Liver (tissue), 9 donors: ENCODE data around the gene JAKMIP1. TPM values are rescaled to one million over a fixed set of nuclear protein-coding genes. Genes with fewer than 3 reads are reported as not detected.

ENCODE experiments used
- DNase-seq: peaks from one replicate; pipeline ENCODE4 v3.0.0-alpha.2; 2017; ENCODE audit warnings: low spot score
- H3K27ac ChIP-seq, 2 donors: one replicate each; pipeline ENCODE4 v1.7.0; 2013; ENCODE audit warnings: inconsistent platforms in 2 of 2, low read length in 2 of 2, control low read depth in 1 of 2, low read depth in 1 of 2, mild to moderate bottlenecking in 1 of 2
- H3K27me3 ChIP-seq, 4 donors: one replicate each; pipeline versions ENCODE4 v1.6.1 to v1.7.0; 2013; ENCODE audit warnings: low read length in 3 of 4, inconsistent platforms in 1 of 4, mild to moderate bottlenecking in 1 of 4, moderate library complexity in 1 of 4; ENCODE audit not compliant: control insufficient read depth in 4 of 4, insufficient read depth in 4 of 4
- H3K36me3 ChIP-seq, 4 donors: one replicate each; pipeline versions ENCODE4 v1.6.1 to v1.7.0; 2013; ENCODE audit warnings: low read length in 3 of 4, mild to moderate bottlenecking in 3 of 4, low read depth in 1 of 4, moderate library complexity in 1 of 4; ENCODE audit not compliant: control insufficient read depth in 4 of 4, insufficient read depth in 3 of 4
- H3K4me1 ChIP-seq, 4 donors: one replicate each; pipeline versions ENCODE4 v1.6.1 to v1.7.0; 2013; ENCODE audit warnings: low read length in 3 of 4, mild to moderate bottlenecking in 3 of 4, moderate library complexity in 1 of 4; ENCODE audit not compliant: control insufficient read depth in 4 of 4, insufficient read depth in 4 of 4
- H3K4me3 ChIP-seq, 3 donors: one replicate each; pipeline versions ENCODE4 v1.6.1 to v1.7.0; 2013; ENCODE audit warnings: low read length in 3 of 3, control low read depth in 1 of 3, low read depth in 1 of 3, mild to moderate bottlenecking in 1 of 3
- H3K9ac ChIP-seq, 2 donors: one replicate each; pipeline ENCODE4 v1.7.0; 2013; ENCODE audit warnings: low read length in 2 of 2, mild to moderate bottlenecking in 2 of 2, moderate library complexity in 2 of 2, control low read depth in 1 of 2, low read depth in 1 of 2
- H3K9me3 ChIP-seq, 4 donors: one replicate each; pipeline versions ENCODE4 v1.6.1 to v1.7.0; 2013; ENCODE audit warnings: low read length in 3 of 4; ENCODE audit not compliant: control insufficient read depth in 4 of 4
- EGR1 ChIP-seq, 2 donors: IDR thresholded peaks; 2 replicates each; pipeline ENCODE4 v1.6.1; 2016 to 2018; ENCODE audit warnings: antibody characterized with exemption in 2 of 2, low read depth in 2 of 2
- FOXA1 ChIP-seq: IDR thresholded peaks from 2 replicates; pipeline ENCODE4 v1.6.1; 2016; ENCODE audit warnings: antibody characterized with exemption
- GABPA ChIP-seq, 2 donors: IDR thresholded peaks in 1 of 2; conservative IDR thresholded peaks in 1 of 2; 2 replicates each; pipeline ENCODE4 v1.6.1; 2016; ENCODE audit warnings: antibody characterized with exemption in 2 of 2, mild to moderate bottlenecking in 1 of 2, moderate library complexity in 1 of 2
- HNF4G ChIP-seq: IDR thresholded peaks from 2 replicates; pipeline ENCODE4 v1.6.1; 2016; ENCODE audit warnings: antibody characterized with exemption
- JUND ChIP-seq, 2 donors: IDR thresholded peaks; 2 replicates each; pipeline ENCODE4 v1.6.1; 2016; ENCODE audit warnings: antibody characterized with exemption in 2 of 2
- NR2F2 ChIP-seq: IDR thresholded peaks from 2 replicates; pipeline ENCODE4 v1.6.1; 2016; ENCODE audit warnings: antibody characterized with exemption
- RAD21 ChIP-seq, 2 donors: IDR thresholded peaks; 2 replicates each; pipeline ENCODE4 v1.6.1; 2016; ENCODE audit warnings: antibody characterized with exemption in 2 of 2, mild to moderate bottlenecking in 2 of 2
- TAF1 ChIP-seq: conservative IDR thresholded peaks from 2 replicates; pipeline ENCODE4 v1.6.1; 2016; ENCODE audit warnings: antibody characterized with exemption, mild to moderate bottlenecking
- YY1 ChIP-seq: IDR thresholded peaks from 2 replicates; pipeline ENCODE4 v1.6.1; 2016; ENCODE audit warnings: antibody characterized with exemption, mild to moderate bottlenecking
- WGBS: extraction: QIAGEN DNeasy Blood & Tissue Kit; methylation state at CpG from one replicate; pipeline ENCODE4 v1.1.7; 2013; 5-methylcytosine and 5-hydroxymethylcytosine counted together
- polyA plus RNA-seq, 2 donors: library from polyadenylated mRNA; stranded (reverse) in 1 of 2; unstranded in 1 of 2; fragments of 200-250 nt in 1 of 2; fragments of >200 nt in 1 of 2; fragmentation: Nextera tagmentation in 1 of 2; extraction: Ambion mirVana in 1 of 2; gene quantifications; one replicate each; pipeline versions ENCODE4 v1.2.1 to v1.2.3, GENCODE V29; 2013 to 2015
- total RNA-seq, 2 donors: library from RNA; depleted of rRNA; stranded (reverse); fragments of >200 nt; gene quantifications; one replicate each; pipeline ENCODE4 v1.2.3, GENCODE V29; 2014
- TF ChIP-seq, protein P1 (sequence below): IDR thresholded peaks from 2 replicates; pipeline ENCODE4 v1.6.1; 2016; ENCODE audit warnings: antibody characterized with exemption
- TF ChIP-seq, protein P2 (sequence below): IDR thresholded peaks from 2 replicates; pipeline ENCODE4 v1.6.1; 2016; ENCODE audit warnings: antibody characterized with exemption, mild to moderate bottlenecking
- TF ChIP-seq, protein P3 (sequence below): IDR thresholded peaks from 2 replicates; pipeline ENCODE4 v1.6.1; 2016; ENCODE audit warnings: antibody characterized with exemption
- TF ChIP-seq, protein P4 (sequence below): fragments of 150-350 bp; IDR thresholded peaks from 2 replicates; pipeline ENCODE4 v1.5.1; 2017; ENCODE audit warnings: improper control_type of control experiment, low read depth, low read length; ENCODE audit not compliant: missing input control
- donor health status: healthy.
- donor health status: healthy.
- donor health status: healthy.
- donor health status: healthy.
- donor health status: healthy.

The JAKMIP1 gene
- total and polyA plus RNA-seq, 4 donors, result 0.08 to 0.50 TPM; not detected in 2

DNA sequence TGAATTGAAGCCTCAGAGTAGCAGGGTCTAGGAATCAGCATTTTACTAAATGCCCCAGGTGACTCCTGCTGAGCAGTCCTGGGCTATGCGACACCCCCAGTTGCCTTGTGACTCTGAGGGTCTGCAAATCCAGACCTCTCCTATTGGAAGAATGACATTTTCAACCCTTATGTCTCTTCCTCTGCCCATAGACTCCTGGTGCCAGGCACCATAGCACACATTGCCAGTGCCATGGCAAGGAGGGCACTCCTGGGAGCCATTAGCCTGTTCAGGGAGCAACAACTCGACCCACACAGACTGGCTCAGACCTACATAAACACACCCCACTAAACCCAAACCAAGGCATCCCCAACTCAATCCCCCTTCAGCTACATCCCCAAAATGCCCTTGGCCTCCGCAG lies 3.7 kb upstream of the JAKMIP1 start:
- no peaks in the 10 kb centered on the region for H3K36me3 ChIP-seq
- no peak overlapping the region for H3K9ac ChIP-seq
- H3K4me1 ChIP-seq, result peaks cover 3 to 13% (median 7%) of the 10 kb centered on the region in 4 donors
- DNase-seq, result no peak
- WGBS, result 79% methylated on average over 3 of the region's 3 CpGs
- H3K4me3 ChIP-seq, result no peak overlapping the region
- TF ChIP-seq JUND (IDR thresholded peaks at IDR 0.05) (no peak), HNF4G (no peak), YY1 (no peak)
- H3K27ac ChIP-seq, result no peak overlapping the region
- H3K27me3 ChIP-seq, result peaks cover 0 to 19% (median 9%) of the 10 kb centered on the region in 4 donors
- peaks cover 0 to 4% (median 3%) of the 10 kb centered on the region in 4 donors for H3K9me3 ChIP-seq

DNA sequence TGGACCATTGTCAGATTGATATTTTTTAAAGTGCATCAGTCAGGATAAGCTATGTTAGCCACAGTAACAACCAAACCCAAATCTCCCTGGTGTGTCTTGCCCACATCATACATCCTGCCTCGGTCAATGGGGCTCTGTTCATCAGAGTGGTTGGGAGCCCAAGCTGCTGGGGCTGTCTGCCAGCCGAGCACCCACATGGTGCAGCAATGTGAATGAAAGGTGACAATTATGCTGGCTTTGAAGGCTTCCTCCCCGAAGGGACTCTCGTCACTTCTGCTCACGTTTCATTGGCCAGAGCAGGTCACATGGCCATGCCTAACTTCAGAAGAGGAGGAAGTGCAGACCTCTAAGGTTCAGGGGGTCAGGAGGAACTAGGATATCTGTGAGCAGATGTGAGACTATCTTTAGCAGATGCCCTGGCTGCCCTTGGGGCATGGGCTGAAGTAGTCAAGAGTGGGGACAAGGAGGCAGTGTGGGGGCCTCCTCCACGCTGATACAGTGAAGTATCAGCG lies 1.3 kb upstream of the JAKMIP1 start:
- H3K36me3 ChIP-seq, result no peaks in the 10 kb centered on the region
- DNase-seq, result no peak
- 75% methylated on average over 7 of the region's 7 CpGs for WGBS

DNA sequence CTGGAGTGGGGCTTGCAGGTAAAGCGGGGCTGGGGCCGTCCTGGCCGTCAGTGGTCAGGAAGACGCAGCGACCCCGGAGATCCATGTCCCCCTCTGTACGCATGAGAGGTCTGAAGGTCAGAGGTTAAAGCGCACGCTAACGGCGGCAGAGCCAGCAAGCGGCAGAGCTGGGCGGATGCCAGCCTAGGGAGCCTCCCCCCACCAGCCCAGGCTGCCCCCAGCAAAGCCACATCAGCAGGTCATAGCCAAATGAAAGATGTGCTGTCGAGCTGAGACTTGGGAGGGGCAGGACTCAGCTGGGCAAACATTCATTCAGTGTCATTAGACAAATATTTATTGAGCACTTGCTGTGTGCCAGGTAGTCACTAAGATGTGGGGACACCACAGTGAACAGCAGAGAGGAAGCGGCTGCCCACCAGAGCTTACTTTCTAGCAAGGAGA lies 593 bp upstream of the JAKMIP1 start:
- no peaks in the 10 kb centered on the region for H3K36me3 ChIP-seq
- no peak for DNase-seq
- H3K27me3 ChIP-seq, result peaks cover 4 to 26% (median 15%) of the 10 kb centered on the region in 4 donors
- TF ChIP-seq NR2F2 (no peak), JUND (IDR thresholded peaks at IDR 0.05) (no peak)
- TF ChIP-seq, protein P1, sequence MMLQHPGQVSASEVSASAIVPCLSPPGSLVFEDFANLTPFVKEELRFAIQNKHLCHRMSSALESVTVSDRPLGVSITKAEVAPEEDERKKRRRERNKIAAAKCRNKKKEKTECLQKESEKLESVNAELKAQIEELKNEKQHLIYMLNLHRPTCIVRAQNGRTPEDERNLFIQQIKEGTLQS, result no peak
- TF ChIP-seq, protein P2, sequence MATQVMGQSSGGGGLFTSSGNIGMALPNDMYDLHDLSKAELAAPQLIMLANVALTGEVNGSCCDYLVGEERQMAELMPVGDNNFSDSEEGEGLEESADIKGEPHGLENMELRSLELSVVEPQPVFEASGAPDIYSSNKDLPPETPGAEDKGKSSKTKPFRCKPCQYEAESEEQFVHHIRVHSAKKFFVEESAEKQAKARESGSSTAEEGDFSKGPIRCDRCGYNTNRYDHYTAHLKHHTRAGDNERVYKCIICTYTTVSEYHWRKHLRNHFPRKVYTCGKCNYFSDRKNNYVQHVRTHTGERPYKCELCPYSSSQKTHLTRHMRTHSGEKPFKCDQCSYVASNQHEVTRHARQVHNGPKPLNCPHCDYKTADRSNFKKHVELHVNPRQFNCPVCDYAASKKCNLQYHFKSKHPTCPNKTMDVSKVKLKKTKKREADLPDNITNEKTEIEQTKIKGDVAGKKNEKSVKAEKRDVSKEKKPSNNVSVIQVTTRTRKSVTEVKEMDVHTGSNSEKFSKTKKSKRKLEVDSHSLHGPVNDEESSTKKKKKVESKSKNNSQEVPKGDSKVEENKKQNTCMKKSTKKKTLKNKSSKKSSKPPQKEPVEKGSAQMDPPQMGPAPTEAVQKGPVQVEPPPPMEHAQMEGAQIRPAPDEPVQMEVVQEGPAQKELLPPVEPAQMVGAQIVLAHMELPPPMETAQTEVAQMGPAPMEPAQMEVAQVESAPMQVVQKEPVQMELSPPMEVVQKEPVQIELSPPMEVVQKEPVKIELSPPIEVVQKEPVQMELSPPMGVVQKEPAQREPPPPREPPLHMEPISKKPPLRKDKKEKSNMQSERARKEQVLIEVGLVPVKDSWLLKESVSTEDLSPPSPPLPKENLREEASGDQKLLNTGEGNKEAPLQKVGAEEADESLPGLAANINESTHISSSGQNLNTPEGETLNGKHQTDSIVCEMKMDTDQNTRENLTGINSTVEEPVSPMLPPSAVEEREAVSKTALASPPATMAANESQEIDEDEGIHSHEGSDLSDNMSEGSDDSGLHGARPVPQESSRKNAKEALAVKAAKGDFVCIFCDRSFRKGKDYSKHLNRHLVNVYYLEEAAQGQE, result no peak
- H3K4me1 ChIP-seq, result peaks cover 3 to 13% (median 7%) of the 10 kb centered on the region in 4 donors
- no peak overlapping the region for H3K27ac ChIP-seq
- peak overlapping the region in 1 of 3 donors; percentile 62 for H3K4me3 ChIP-seq
- H3K9me3 ChIP-seq, result peaks cover 0 to 4% (median 3%) of the 10 kb centered on the region in 4 donors
- 12% methylated on average over 15 of the region's 15 CpGs for WGBS
- H3K9ac ChIP-seq, result no peak overlapping the region

More for the DNA sequence above, 1.3 kb upstream of the JAKMIP1 start:
- H3K9ac ChIP-seq, result no peak overlapping the region
- no peak overlapping the region for H3K27ac ChIP-seq
- TF ChIP-seq, protein P3, sequence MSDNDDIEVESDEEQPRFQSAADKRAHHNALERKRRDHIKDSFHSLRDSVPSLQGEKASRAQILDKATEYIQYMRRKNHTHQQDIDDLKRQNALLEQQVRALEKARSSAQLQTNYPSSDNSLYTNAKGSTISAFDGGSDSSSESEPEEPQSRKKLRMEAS, result no peak
- TF ChIP-seq EGR1 (IDR thresholded peaks at IDR 0.05; ENCODE audit: low read depth in 2 of 2) (no peak), RAD21 (IDR thresholded peaks at IDR 0.05) (no peak), TAF1 (no peak), YY1 (no peak), GABPA (IDR thresholded peaks at IDR 0.05 in 1 of 2, conservative IDR thresholded peaks at IDR 0.05 in 1 of 2) (no peak), FOXA1 (no peak)
- TF ChIP-seq, protein P1, result no peak
- TF ChIP-seq, protein P4, sequence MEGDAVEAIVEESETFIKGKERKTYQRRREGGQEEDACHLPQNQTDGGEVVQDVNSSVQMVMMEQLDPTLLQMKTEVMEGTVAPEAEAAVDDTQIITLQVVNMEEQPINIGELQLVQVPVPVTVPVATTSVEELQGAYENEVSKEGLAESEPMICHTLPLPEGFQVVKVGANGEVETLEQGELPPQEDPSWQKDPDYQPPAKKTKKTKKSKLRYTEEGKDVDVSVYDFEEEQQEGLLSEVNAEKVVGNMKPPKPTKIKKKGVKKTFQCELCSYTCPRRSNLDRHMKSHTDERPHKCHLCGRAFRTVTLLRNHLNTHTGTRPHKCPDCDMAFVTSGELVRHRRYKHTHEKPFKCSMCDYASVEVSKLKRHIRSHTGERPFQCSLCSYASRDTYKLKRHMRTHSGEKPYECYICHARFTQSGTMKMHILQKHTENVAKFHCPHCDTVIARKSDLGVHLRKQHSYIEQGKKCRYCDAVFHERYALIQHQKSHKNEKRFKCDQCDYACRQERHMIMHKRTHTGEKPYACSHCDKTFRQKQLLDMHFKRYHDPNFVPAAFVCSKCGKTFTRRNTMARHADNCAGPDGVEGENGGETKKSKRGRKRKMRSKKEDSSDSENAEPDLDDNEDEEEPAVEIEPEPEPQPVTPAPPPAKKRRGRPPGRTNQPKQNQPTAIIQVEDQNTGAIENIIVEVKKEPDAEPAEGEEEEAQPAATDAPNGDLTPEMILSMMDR, result no peak
- H3K4me3 ChIP-seq, result no peak overlapping the region
- H3K9me3 ChIP-seq, result peaks cover 0 to 4% (median 3%) of the 10 kb centered on the region in 4 donors
- peaks cover 3 to 13% (median 7%) of the 10 kb centered on the region in 4 donors for H3K4me1 ChIP-seq
- peaks cover 4 to 26% (median 15%) of the 10 kb centered on the region in 4 donors for H3K27me3 ChIP-seq
